Medulla oblongata (tissue), 1 donor: ENCODE measurements around the gene GOLGA5.
A peak's percentile ranks its signal among the peaks of the same experiment; 100 is the strongest.
"Not testable (repeated sequence)": the region's sequence is repeated elsewhere in the genome, so short reads cannot be mapped to it uniquely, and the experiment has no call there.

Experiments used
- DNase-seq: peaks from one replicate; pipeline ENCODE4 v3.0.0-alpha.2; 2015; ENCODE audit errors: extremely low spot score

Gene GOLGA5

GRCh38 chr14:92793709-92794546, at the start of gene GOLGA5:
GOLGA5 (plus strand) TSS chr14:92794305; CDS start chr14:92797438, 3,133 bp downstream.
- DNase-seq: peak; percentile 99

GRCh38 chr14:92747701-92748258, 46.3 kb upstream of the GOLGA5 start:
- peak; percentile 53 for DNase-seq

- peak; percentile 99 for DNase-seq
These were observed 45.7 kb upstream of the GOLGA5 start, which contains the start of gene LGMN for GRCh38 chr14:92748259-92749016. LGMN (minus strand) TSS chr14:92748627; CDS start chr14:92732786, 15,841 bp downstream.

GRCh38 chr14:92750222-92750728, 43.8 kb upstream of the GOLGA5 start:
- not testable (repeated sequence) for DNase-seq

- DNase-seq: peak; percentile 43
These were observed 43.1 kb upstream of the GOLGA5 start for GRCh38 chr14:92750994-92751400.

GRCh38 chr14:92751819-92752218, 42.3 kb upstream of the GOLGA5 start:
- DNase-seq: no peak

- peak; percentile 23 for DNase-seq
These were observed 40.9 kb upstream of the GOLGA5 start for GRCh38 chr14:92753250-92753649.

GRCh38 chr14:92754966-92755365, 39.1 kb upstream of the GOLGA5 start:
- DNase-seq: no peak

GRCh38 chr14:92755495-92755894, 38.6 kb upstream of the GOLGA5 start:
- DNase-seq: no peak

- no peak for DNase-seq
These were observed 37.7 kb upstream of the GOLGA5 start for GRCh38 chr14:92756446-92756845.

GRCh38 chr14:92759300-92759678, 34.8 kb upstream of the GOLGA5 start:
- no peak for DNase-seq

- no peak for DNase-seq
These were observed 34.2 kb upstream of the GOLGA5 start for GRCh38 chr14:92759679-92760523.

- no peak for DNase-seq
These were observed 33.6 kb upstream of the GOLGA5 start for GRCh38 chr14:92760524-92760805.

- not testable (repeated sequence) for DNase-seq
These were observed 30.2 kb upstream of the GOLGA5 start for GRCh38 chr14:92763666-92764631.

GRCh38 chr14:92768236-92768635, 25.9 kb upstream of the GOLGA5 start:
- DNase-seq: peak; percentile 44

- DNase-seq: no peak
These were observed 25.3 kb upstream of the GOLGA5 start for GRCh38 chr14:92768795-92769194.

GRCh38 chr14:92770484-92770883, 23.6 kb upstream of the GOLGA5 start:
- no peak for DNase-seq

GRCh38 chr14:92774572-92774971, 19.5 kb upstream of the GOLGA5 start:
- DNase-seq: no peak

- peak; percentile 35 for DNase-seq
These were observed 18.8 kb upstream of the GOLGA5 start for GRCh38 chr14:92775292-92775691.

GRCh38 chr14:92778868-92779565, 15.1 kb upstream of the GOLGA5 start:
- not testable (repeated sequence) for DNase-seq
